GM10248 (cell line): ENCODE data around the gene B9D1.

Experiments used
- CTCF ChIA-PET: fragments of 300-600 bp; sonication (Branson Sonifier 250); formaldehyde crosslinking; extraction: SDS; loops from one replicate; lab custom pipeline; 2021; ENCODE audit warnings: antibody characterized with exemption; lab: Yijun Ruan, JAX
- POLR2A ChIA-PET: fragments of 350-650 bp; sonication (Branson Sonifier 250); formaldehyde crosslinking; extraction: SDS; loops from one replicate; lab custom pipeline; 2020; ENCODE audit warnings: antibody characterized with exemption; lab: Yijun Ruan, JAX
- DNase-seq: peaks from one replicate; pipeline ENCODE4 v3.0.0; 2012; ENCODE audit errors: extremely low spot score
- TF ChIP-seq, protein P1 (sequence below): IDR thresholded peaks from 2 replicates; pipeline ENCODE4 v1.5.1; 2012; ENCODE audit warnings: mild to moderate bottlenecking, low read depth; ENCODE audit errors: extremely low read depth, missing control alignments, control extremely low read depth

B9D1 gene

DNA sequence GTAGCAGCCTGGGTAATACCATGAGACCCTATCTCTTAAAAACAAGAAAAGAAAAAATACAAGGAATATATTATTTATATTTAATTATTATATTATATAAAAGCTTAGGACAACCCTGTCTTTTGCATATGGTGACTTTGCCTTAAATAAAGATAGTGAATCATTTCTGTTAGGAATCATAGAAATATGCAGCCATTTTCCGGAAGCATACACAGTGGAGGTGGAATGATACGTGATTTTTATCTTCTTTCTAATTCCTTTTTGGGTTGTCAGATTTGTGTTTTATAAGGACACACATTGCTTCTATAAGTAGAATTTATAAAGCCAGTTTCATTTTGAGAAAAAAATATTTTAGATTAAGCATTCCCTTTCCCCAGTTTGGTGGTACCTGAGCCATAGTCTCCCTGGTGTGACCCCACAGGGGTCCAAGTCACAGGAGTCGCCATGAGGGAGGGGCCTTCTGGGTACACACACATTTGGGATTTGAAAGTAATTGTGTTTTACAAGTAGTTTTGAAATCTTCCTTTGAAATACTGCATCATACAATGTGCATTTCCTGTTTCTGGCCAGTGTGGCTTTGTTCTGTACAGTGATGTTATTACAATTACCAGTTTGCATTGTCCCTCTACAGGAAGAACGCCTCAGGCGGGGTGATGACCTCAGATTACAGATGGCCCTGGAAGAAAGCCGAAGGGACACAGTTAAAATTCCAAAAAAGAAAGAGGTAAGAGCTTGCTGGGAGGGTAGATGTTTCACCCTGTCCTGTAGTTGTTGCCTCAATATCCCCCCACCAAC lies 50.9 kb downstream of the B9D1 start:
- POLR2A ChIA-PET: no interaction called here
- TF ChIP-seq, protein P1, sequence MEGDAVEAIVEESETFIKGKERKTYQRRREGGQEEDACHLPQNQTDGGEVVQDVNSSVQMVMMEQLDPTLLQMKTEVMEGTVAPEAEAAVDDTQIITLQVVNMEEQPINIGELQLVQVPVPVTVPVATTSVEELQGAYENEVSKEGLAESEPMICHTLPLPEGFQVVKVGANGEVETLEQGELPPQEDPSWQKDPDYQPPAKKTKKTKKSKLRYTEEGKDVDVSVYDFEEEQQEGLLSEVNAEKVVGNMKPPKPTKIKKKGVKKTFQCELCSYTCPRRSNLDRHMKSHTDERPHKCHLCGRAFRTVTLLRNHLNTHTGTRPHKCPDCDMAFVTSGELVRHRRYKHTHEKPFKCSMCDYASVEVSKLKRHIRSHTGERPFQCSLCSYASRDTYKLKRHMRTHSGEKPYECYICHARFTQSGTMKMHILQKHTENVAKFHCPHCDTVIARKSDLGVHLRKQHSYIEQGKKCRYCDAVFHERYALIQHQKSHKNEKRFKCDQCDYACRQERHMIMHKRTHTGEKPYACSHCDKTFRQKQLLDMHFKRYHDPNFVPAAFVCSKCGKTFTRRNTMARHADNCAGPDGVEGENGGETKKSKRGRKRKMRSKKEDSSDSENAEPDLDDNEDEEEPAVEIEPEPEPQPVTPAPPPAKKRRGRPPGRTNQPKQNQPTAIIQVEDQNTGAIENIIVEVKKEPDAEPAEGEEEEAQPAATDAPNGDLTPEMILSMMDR: no peak
- no peak for DNase-seq
- CTCF ChIA-PET: interaction anchor here (0.7 to 0.9 kb wide), 2 partner anchors 11 to 51 kb away, joined by 3 read pairs; partner anchors contain the start of gene B9D1

DNA sequence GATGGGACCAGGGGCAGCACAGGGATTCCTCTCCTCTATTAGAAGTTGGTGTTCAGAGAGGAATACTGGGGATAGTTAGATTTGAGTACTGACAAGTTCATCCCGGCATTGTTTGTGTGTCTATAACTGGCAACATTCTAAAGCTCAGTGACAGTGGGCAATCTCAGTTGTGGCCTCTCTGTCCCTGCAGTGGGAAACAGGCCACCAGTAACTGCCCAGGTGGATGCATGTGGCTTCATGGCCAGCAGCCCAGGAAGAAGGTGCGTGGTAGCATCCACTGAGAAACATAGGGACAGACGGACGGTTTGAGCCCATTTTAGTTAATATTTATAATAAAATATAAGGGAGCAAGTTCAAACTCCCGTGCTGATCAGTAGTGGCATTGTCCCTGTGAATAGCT lies 51.5 kb downstream of the B9D1 start:
- TF ChIP-seq, protein P1: no peak
- CTCF ChIA-PET: interaction anchor here (0.9 kb wide), 1 partner anchor 12 kb away, joined by 3 read pairs; no protein-coding TSS in a partner anchor
- DNase-seq: no peak
- POLR2A ChIA-PET: no interaction called here

DNA sequence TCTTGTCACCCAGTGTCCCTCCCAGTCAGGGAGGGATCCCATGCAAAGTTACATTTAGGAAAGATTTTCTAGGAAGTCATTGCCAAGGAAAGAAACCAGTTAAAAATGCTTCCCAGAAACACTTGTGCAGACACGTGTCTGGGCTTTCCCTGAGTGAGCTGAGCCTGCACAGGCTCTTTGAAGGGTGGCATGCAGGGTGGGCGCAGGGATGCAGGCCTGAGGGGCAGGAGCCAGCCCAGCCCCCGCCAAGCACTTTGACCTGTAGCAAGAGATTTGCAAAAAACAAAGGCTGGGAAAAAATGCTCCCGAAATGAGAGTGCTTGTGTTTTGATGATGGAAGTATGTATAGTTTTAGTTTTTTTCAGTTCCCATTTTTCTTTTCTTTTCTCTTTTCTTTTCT lies 52.4 kb downstream of the B9D1 start:
- POLR2A ChIA-PET: no interaction called here
- CTCF ChIA-PET: interaction anchor here (0.9 to 1.8 kb wide), 2 partner anchors 16 to 28 kb away, joined by 3 to 8 read pairs; no protein-coding TSS in a partner anchor
- DNase-seq: no peak
- TF ChIP-seq, protein P1: no peak

DNA sequence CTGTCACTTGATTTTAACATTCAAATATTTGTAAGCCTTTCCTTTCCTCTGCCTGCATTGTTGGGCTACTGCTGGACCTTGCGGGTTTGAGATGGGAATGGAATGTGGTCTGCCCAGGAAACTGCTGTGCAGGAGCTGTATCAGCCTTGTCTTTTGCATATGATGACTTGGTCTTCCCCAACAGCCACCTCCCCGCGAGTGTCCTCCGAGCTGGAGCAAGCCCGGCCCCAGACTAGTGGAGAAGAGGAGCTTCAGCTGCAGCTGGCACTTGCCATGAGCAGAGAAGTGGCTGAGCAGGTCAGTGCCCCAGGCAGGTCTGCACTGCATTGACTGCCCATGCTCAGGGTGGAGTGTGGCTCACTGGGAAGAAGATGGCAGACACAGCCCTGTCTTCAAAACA lies 52.8 kb downstream of the B9D1 start:
- DNase-seq: no peak

DNA sequence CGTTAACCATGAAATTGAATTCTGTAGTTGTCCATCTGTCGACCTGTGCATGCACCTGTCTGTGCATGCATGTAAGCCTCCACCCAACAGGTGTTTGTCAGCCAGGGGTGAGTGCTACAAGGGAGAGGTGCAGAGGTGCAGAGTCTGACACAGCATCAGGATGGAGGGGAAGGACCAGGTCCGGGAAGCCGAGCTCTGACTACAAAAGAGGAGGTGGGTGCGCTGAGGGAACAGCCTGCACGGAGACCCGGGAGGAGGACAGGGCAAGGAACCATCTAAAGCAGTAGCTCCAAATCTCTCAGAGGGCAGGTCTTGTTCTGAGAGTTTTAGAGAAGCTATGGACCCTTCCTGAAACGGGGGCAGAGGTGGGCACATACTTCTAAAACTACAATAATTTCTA lies 54.1 kb downstream of the B9D1 start:
- ChIA-PET CTCF (interaction anchor here (1.2 to 1.8 kb wide), 4 partner anchors 9 to 33 kb away, joined by 3 to 5 read pairs (median 4); no protein-coding TSS in a partner anchor), POLR2A (interaction anchor here (0.6 kb wide), 1 partner anchor 1608 kb away, joined by 4 read pairs; no protein-coding TSS in a partner anchor)
- TF ChIP-seq, protein P1: no peak
- DNase-seq: no peak

More for the DNA sequence above, 52.8 kb downstream of the B9D1 start:
- ChIA-PET POLR2A (no interaction called here), CTCF (interaction anchor here (0.9 to 1.8 kb wide), 3 partner anchors 10 to 29 kb away, joined by 3 to 8 read pairs (median 4); no protein-coding TSS in a partner anchor)
- TF ChIP-seq, protein P1: no peak

DNA sequence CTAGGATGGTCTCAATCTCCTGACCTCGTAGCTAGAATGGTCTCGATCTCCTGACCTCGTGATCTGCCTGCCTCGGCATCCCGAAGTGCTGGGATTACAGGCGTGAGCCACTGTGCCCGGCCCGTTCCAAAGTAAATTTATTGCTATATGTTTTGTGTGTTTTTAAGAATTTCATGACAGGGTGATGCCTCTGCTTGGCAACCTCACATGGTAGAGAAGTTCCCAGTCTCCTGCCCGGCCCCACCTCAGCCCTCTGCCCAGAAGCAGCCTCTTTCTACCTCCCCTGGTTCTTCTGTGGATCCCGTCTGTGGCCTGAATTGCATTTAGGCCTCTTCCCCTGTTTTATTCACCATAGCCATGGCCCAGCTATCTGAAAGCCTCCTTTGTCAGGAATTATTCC lies 55.0 kb downstream of the B9D1 start:
- ChIA-PET POLR2A (no interaction called here), CTCF (interaction anchor here (1.9 kb wide), 1 partner anchor 9 kb away, joined by 7 read pairs; no protein-coding TSS in a partner anchor)
- TF ChIP-seq, protein P1: no peak
- DNase-seq: no peak
